ENCODE results near the gene FUNDC2. TPM values are rescaled to one million over a fixed set of nuclear protein-coding genes. Genes with fewer than 3 reads are reported as not detected.
"Not testable (repeated sequence)": the region's sequence is repeated elsewhere in the genome, so short reads cannot be mapped to it uniquely, and the experiment has no call there.

The FUNDC2 gene
- total and polyA plus RNA-seq, 2 experiments from 2014 or later: 57.7 to 87.5 TPM

- Histone ChIP-seq H3K4me1 (ENCODE audit: insufficient read depth) (no peaks in the 10 kb centered on the region), H3K9me2 (replicated peaks; ENCODE audit: insufficient read depth) (no peaks in the 10 kb centered on the region), H3K36me3 (replicated peaks; ENCODE audit: insufficient read depth, low read depth) (no peaks in the 10 kb centered on the region), H3K27me3 (no peaks in the 10 kb centered on the region), H4K20me1 (ENCODE audit: insufficient read depth, poor library complexity, severe bottlenecking) (no peaks in the 10 kb centered on the region), H3K4me2 (no peak overlapping the region), H3K4me3 (no peak overlapping the region), H3K9me3 (ENCODE audit: low read depth) (no peaks in the 10 kb centered on the region), H2AFZ (no peak overlapping the region), H3K27ac (no peak overlapping the region), H3K79me2 (no peaks in the 10 kb centered on the region)
- 86% methylated on average over 2 of the region's 2 CpGs for WGBS (ENCODE audit: low lambda C conversion rate, missing lambda C conversion rate)
- TF ChIP-seq EZH2phosphoT487 (IDR thresholded peaks at IDR 0.05; ENCODE audit: low read depth, severe bottlenecking, unreplicated experiment): no peak
- TF ChIP-seq EZH2 (IDR thresholded peaks at IDR 0.05; ENCODE audit: borderline replicate concordance): no peak
- TF ChIP-seq CTCF (IDR thresholded peaks at IDR 0.05; ENCODE audit: poor library complexity): no peak
- no peak for DNase-seq (ENCODE audit: low spot score)
Measured at GRCh38 chrX:155005190-155005589, 21.5 kb upstream of the FUNDC2 start.

GRCh38 chrX:155006379-155006778, 20.3 kb upstream of the FUNDC2 start:
- not testable (repeated sequence) for H3K9me2 ChIP-seq (replicated peaks; ENCODE audit: insufficient read depth); H3K27me3 ChIP-seq; H3K9me3 ChIP-seq (ENCODE audit: low read depth); DNase-seq (ENCODE audit: low spot score); H3K27ac ChIP-seq; H3K4me1 ChIP-seq (ENCODE audit: insufficient read depth); H3K4me3 ChIP-seq; H3K4me2 ChIP-seq; H4K20me1 ChIP-seq (ENCODE audit: insufficient read depth, poor library complexity, severe bottlenecking); H2AFZ ChIP-seq; H3K36me3 ChIP-seq (replicated peaks; ENCODE audit: insufficient read depth, low read depth); H3K79me2 ChIP-seq
- no CpG with 5 or more reads among the region's 10 CpGs for WGBS (ENCODE audit: low lambda C conversion rate, missing lambda C conversion rate)

DNA sequence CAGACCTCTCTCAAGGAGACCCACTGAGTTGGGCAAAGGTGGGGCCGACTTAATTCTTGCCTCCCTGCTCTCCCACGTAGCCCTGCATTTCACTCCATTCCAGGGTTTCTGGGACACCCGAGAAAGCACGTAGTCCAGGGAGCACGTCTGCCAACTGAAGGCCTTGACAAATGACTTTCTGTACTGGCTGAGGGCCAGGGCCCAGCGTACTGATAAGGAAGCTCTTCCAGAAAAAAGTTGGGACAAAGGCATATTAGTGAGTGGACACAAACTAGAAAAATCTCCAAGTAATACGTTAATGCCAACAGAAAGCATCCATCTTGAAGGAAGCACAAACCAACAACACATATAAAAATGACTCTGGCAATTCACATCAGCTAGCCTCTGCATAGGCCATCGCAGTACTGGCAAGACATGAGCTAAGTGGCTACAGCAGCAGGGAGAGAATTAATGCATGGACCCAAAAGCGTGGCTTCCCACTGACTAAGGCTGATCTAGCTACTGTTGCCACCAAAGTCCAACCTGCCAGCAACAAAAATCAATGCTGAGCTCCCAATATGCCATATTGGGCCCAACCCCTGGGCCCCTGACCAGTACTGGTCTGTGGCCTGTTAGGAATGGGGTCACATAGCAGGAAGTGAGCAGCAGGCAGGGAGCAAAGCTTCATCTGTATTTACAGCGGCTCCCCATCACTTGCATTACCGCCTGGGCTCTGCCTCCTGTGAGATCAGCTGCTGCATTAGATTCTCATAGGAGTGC, 19.6 kb upstream of the FUNDC2 start:
- H3K79me2 ChIP-seq; H3K27ac ChIP-seq; H3K4me2 ChIP-seq; H3K36me3 ChIP-seq (replicated peaks; ENCODE audit: insufficient read depth, low read depth); H3K4me1 ChIP-seq (ENCODE audit: insufficient read depth); H3K9me3 ChIP-seq (ENCODE audit: low read depth); H2AFZ ChIP-seq; H4K20me1 ChIP-seq (ENCODE audit: insufficient read depth, poor library complexity, severe bottlenecking); DNase-seq (ENCODE audit: low spot score); H3K27me3 ChIP-seq; H3K4me3 ChIP-seq; H3K9me2 ChIP-seq (replicated peaks; ENCODE audit: insufficient read depth): not testable (repeated sequence)
- WGBS (ENCODE audit: low lambda C conversion rate, missing lambda C conversion rate): 63% methylated on average over 7 of the region's 11 CpGs

GRCh38 chrX:155008578-155008977, 18.1 kb upstream of the FUNDC2 start:
- not testable (repeated sequence) for H3K36me3 ChIP-seq (replicated peaks; ENCODE audit: insufficient read depth, low read depth); H3K79me2 ChIP-seq; H4K20me1 ChIP-seq (ENCODE audit: insufficient read depth, poor library complexity, severe bottlenecking); H2AFZ ChIP-seq; H3K27me3 ChIP-seq; DNase-seq (ENCODE audit: low spot score); H3K4me3 ChIP-seq; H3K27ac ChIP-seq; H3K9me2 ChIP-seq (replicated peaks; ENCODE audit: insufficient read depth); H3K9me3 ChIP-seq (ENCODE audit: low read depth); H3K4me2 ChIP-seq; H3K4me1 ChIP-seq (ENCODE audit: insufficient read depth)
- WGBS (ENCODE audit: low lambda C conversion rate, missing lambda C conversion rate): 100% methylated on average over 3 of the region's 12 CpGs

GRCh38 chrX:155009994-155010472, 16.6 kb upstream of the FUNDC2 start:
- no peaks in the 10 kb centered on the region for H3K9me3 ChIP-seq (ENCODE audit: low read depth)
- no peaks in the 10 kb centered on the region for H3K27me3 ChIP-seq
- no peak for DNase-seq (ENCODE audit: low spot score)
- no peak overlapping the region for H3K4me3 ChIP-seq
- H3K36me3 ChIP-seq (replicated peaks; ENCODE audit: insufficient read depth, low read depth): no peaks in the 10 kb centered on the region
- no peaks in the 10 kb centered on the region for H3K4me1 ChIP-seq (ENCODE audit: insufficient read depth)
- H3K4me2 ChIP-seq: no peak overlapping the region
- H3K27ac ChIP-seq: no peak overlapping the region
- H2AFZ ChIP-seq: no peak overlapping the region
- H4K20me1 ChIP-seq (ENCODE audit: insufficient read depth, poor library complexity, severe bottlenecking): no peaks in the 10 kb centered on the region
- H3K79me2 ChIP-seq: no peaks in the 10 kb centered on the region
- TF ChIP-seq CTCF (IDR thresholded peaks at IDR 0.05; ENCODE audit: poor library complexity): no peak
- TF ChIP-seq EZH2phosphoT487 (IDR thresholded peaks at IDR 0.05; ENCODE audit: low read depth, severe bottlenecking, unreplicated experiment): no peak
- no peak for TF ChIP-seq EZH2 (IDR thresholded peaks at IDR 0.05; ENCODE audit: borderline replicate concordance)
- WGBS (ENCODE audit: low lambda C conversion rate, missing lambda C conversion rate): 72% methylated on average over 3 of the region's 3 CpGs
- no peaks in the 10 kb centered on the region for H3K9me2 ChIP-seq (replicated peaks; ENCODE audit: insufficient read depth)
